CD4-positive, alpha-beta T cell treated with Interferon gamma for 1 hour (primary cell): ENCODE data around the gene ARSG.
A peak's percentile ranks its signal among the peaks of the same experiment; 100 is the strongest.
"Not testable (repeated sequence)": the region's sequence is repeated elsewhere in the genome, so short reads cannot be mapped to it uniquely, and the experiment has no call there.

Experiments
- DNase-seq: peaks from one replicate; pipeline ENCODE4 v3.0.0-alpha.2; 2020

ARSG gene

GRCh38 chr17:68308486-68308885, 17.2 kb downstream of the ARSG start:
- not testable (repeated sequence) for DNase-seq

- DNase-seq, result not testable (repeated sequence)
Observed at GRCh38 chr17:68309066-68309670, 17.9 kb downstream of the ARSG start.

- no peak for DNase-seq
Observed at GRCh38 chr17:68310152-68310551, 18.9 kb downstream of the ARSG start.

DNA sequence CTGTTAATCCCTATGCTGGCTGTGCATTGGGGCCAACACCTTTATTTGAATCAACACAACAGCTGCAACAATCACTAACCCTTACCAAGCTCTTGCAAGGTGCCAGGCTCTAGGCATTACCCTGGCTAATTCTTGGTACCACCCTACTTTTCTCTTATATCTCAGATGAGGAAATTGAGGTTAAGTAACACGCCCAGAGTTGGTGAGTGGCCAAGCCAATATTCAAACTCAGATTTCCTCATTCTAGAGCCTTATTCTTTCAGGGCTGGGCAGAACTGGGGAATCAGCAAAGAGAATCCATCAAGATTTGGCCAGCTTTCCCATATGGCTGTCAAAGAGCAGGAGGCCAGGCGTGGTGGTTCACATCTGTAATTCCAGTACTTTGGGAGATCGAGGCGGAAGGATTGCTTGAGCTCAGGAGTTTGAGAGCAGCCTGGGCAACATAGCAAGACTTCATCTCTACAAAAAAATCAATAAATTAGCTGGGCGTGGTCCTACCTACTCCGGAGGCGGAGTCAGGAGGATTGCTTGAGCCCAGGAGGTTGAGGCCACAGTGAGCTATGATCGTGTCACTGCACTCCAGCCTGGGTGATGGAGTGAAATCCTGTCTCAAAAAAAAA, 23.7 kb downstream of the ARSG start:
- no peak for DNase-seq

- DNase-seq, result no peak
Observed at GRCh38 chr17:68315930-68316329, 24.6 kb downstream of the ARSG start.

DNA sequence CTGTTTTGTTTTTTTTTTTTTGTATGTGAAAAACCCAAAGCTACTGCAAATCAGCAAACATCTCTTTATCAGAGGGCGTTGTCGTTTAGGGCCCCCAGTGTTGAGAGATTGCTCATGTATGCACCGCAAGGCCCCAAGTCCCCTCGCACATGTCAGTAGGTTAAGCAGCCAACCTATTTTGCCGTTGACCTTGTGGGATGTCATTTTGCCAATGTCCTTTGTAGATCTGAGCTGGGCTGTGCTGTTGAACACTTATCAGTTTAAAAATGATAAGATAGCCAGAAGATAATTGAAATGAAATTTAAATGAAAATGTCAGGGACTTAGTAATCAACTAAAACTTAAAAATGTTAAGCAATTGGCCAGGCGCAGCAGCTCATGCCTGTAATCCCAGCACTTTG, 26.2 kb downstream of the ARSG start:
- DNase-seq, result no peak

GRCh38 chr17:68318103-68318991, 27.1 kb downstream of the ARSG start:
- DNase-seq, result peak; percentile 41

DNA sequence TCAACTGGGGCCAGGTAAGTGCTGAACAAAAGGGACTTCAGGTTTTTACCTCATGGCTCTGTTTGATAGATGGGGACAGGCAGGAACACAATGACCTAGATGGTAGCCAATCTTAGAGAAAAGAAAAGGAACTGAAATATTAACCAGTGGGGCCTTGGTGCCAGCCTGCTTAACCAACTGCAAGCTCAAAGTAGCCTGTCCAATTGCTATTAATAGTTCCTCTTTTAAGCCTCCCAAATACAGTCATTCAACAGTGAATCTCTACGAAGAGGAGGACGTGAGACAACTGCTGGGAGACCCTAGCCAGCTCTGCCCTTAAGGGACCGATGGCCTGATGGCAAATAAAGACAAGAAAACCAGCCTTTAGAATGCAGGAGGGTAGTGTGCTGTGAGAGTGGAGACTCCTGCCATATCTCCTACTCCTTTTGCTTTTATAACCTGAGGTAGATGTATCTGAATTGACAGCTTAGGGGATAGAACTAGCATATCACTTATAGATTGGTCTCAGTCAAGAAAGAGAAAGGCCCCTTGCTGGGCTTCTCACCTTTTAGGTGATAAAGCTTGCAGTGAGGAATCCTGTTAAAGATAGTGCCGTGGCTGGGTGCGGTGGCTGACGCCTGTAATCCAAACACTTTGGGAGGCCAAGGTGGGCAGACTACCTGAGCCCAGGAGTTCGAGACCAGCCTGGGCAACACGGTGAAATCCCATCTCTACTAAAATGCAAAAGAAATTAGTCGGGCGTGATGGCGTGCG, 28.3 kb downstream of the ARSG start:
- no peak for DNase-seq

- DNase-seq, result no peak
Observed at GRCh38 chr17:68320311-68320865, 29.1 kb downstream of the ARSG start.

DNA sequence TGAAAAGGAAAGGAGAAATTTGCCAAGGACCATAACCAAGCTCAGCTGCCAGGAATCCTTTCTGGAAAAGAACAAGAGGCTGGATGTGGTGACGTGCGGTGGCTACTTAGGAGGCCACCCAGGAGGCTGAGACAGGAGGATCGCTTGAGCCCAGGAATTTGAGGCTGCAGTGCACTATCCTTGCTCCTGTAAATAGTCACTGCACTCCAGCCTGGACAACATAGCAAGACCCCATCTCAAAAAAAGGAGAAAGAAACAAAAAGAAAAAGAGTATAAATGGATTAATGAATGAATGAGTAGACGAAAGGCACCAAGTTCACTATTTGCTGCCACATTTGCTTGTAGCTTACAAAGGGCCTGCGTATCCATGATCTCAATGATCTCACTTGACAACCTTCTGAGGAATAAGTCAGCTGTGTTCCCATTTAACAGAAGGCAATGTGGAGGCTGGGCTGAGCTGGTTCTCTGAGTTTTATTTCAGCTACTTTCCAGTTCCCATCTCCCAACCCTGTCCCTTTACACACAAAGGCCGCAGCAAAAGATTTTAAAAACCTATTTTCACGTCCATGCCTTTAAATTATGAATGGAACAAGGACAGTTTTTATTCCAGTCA, 29.8 kb downstream of the ARSG start:
- no peak for DNase-seq

- DNase-seq, result no peak
Observed at GRCh38 chr17:68321556-68321954, 30.3 kb downstream of the ARSG start.

DNA sequence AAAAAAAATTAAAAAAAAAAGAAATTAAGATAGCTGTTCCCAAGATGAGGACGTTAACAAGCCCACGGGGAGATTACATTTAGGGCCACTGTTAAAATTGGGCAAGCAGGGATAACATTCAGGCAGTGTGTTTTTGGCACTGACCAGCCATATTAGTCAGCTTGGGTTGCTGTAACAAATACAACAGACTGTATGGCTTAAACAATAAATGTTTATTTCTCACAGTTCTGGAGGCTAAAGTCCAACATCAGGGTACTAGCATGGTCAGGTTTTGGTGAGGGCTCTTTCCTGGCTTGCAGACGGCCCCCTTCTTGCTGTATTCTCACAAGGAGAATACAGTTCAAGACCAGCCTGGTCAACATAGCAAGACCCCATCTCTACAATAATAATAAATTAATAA, 31.3 kb downstream of the ARSG start:
- no peak for DNase-seq

- DNase-seq, result no peak
Observed at GRCh38 chr17:68324114-68324513, 32.8 kb downstream of the ARSG start.

DNA sequence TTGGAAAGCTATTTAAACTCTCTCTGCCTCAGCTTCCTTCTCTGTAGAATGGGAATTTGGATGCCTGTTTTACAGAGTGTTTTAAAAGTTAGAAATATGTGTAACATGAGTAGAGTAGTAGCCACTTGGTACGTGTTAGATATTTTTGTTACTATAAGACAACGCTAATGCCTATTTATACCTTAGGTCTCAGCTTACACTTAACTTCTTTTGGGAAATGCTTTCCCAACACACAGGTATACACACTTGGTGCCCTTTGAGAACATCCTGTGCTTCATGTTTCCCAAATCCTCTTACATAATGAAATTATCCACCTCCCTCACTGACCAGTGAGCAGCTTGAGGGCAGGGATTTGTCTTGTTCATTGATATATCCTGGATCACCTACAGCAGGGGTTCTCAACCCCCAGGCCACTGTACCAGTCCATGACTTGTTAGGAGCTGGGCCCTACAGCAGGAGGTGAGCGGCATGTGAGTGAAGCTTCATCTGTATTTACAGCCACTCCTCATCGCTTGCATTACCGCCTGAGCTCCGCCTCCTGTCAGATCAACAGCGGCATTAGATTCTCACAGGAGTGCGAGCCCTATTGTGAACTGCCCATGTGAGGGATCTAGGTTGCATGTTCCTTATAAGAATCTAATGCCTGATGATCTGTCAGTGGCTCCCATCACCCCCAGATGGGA, 33.5 kb downstream of the ARSG start:
- no peak for DNase-seq

GRCh38 chr17:68325961-68326360, 34.7 kb downstream of the ARSG start:
- no peak for DNase-seq

- DNase-seq, result no peak
Observed at GRCh38 chr17:68326681-68327080, 35.4 kb downstream of the ARSG start.

GRCh38 chr17:68327823-68328557, 36.7 kb downstream of the ARSG start:
- no peak for DNase-seq

- no peak for DNase-seq
Observed at GRCh38 chr17:68328676-68329075, 37.4 kb downstream of the ARSG start.

DNA sequence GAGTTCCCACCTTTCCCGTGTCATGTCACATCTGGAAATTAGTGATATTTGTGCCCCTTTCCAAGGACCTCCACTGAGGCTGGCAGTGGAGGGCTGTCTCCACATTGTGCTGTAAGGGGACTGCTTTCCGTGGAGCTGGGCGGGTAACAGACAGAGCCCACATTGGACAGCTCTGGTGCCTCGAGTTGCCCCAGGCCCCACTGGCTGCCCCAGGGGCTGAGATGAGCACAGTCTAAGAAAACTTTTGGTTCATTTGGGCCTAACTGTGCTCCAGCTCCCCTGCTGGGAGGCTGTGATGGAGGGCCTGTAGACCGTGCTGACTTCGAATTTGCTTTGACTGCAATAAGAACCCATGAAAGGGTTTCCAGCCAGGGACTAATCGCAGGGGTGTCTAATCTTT, 38.0 kb downstream of the ARSG start:
- no peak for DNase-seq

GRCh38 chr17:68331932-68332331, 40.6 kb downstream of the ARSG start:
- not testable (repeated sequence) for DNase-seq

DNA sequence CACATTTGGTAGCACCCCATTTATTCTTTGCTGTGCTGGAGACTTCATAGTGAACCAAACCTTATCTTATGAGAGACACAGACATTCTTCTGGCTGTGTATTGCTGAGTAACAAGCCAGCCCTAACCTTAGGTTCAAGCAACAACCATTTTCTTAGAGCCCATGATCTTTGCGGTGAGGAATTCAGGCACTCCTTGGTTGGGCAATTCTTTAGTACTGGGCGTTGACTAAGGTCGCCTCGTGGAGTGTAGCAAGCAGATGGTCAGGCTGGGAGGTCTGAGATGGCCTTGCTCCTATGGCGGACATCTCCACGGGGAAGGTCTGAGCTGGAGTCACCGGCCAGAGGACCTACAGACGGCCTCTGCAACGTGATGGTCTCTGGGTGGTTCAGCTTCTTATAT, 43.1 kb downstream of the ARSG start:
- DNase-seq, result no peak
